GM19438 (cell line): ENCODE measurements around the gene PRSS38.
A peak's percentile ranks its signal among the peaks of the same experiment; 100 is the strongest.

ENCODE experiments used
- ATAC-seq: cut with Tn5 transposase; IDR thresholded peaks from one replicate; pipeline ENCODE4 v1.9.1; 2021; ENCODE audit warnings: low read depth; ENCODE audit not compliant: unreplicated experiment

PRSS38 gene

GRCh38 chr1:227778401-227778947 is 37.0 kb upstream of the PRSS38 start:
- ATAC-seq: no peak

- ATAC-seq: no peak
Observed at GRCh38 chr1:227779021-227779441, 36.4 kb upstream of the PRSS38 start.

DNA sequence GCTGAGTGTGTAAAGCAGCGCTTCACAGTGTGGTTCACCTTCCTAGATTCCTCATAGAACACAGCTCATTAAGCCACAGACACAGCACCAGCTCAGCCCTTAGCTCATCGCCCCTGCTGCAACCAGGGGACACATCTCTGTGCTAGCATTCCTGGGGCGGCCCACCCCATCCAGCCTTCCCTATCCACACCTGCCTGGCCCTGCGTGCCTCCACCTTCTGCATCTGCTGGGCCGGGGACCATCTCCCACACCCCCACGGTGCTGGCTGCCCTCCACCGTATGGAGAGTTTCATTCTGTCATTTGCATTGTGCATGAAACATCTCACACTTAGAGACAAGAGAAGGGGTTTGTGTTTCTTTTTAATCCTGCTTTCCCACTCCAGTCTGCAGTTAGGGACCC is 35.8 kb upstream of the PRSS38 start:
- no peak for ATAC-seq

DNA sequence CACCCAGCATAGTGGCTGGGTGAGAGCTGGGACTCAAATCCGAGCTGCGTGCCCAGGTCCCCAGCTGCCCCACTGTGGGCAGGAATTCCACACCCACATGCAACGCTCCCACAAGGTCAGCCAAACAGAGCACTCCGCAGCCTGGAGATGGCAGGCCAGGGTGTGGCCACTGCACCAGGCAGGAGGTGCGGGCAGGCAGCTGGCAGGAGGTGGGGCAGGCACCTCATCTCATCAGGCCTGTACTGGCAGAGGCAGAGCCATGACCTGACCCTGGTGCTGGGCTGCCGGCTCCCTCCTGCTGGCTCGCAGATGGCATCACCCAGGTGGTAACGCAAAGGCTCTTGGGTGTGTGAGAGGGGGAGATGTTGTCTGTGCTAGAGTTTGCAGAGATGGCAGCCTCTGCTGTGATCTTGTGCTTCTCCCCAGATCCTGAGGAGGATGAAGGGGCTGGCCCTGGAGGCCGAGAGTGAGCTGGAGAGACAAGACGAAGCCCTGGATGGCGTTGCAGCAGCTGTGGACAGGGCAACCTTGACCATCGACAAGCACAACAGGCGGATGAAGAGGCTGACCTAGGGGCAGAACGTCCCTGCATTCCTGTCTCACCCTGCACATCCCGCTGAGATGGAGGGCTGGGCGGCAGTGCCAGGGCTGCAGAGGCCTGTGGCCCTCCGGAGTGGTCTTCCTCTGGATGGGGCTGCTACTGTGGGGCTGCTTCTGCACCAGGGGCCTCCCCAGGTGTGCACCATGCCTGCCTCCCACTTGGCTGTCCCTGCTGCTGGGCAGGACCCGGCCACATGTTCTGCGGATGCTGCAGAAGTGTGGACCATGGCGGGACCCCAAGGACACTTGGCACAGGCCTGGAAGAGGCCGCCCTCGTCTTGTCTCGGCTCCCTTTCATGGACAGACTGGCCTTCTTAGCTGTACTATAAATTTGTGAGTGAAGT is 35.1 kb upstream of the PRSS38 start:
- no peak for ATAC-seq

GRCh38 chr1:227781314-227781930 is 34.1 kb upstream of the PRSS38 start:
- ATAC-seq: no peak

GRCh38 chr1:227782226-227782625 is 33.2 kb upstream of the PRSS38 start:
- ATAC-seq: no peak

GRCh38 chr1:227785094-227785804 is 30.2 kb upstream of the PRSS38 start:
- no peak for ATAC-seq

DNA sequence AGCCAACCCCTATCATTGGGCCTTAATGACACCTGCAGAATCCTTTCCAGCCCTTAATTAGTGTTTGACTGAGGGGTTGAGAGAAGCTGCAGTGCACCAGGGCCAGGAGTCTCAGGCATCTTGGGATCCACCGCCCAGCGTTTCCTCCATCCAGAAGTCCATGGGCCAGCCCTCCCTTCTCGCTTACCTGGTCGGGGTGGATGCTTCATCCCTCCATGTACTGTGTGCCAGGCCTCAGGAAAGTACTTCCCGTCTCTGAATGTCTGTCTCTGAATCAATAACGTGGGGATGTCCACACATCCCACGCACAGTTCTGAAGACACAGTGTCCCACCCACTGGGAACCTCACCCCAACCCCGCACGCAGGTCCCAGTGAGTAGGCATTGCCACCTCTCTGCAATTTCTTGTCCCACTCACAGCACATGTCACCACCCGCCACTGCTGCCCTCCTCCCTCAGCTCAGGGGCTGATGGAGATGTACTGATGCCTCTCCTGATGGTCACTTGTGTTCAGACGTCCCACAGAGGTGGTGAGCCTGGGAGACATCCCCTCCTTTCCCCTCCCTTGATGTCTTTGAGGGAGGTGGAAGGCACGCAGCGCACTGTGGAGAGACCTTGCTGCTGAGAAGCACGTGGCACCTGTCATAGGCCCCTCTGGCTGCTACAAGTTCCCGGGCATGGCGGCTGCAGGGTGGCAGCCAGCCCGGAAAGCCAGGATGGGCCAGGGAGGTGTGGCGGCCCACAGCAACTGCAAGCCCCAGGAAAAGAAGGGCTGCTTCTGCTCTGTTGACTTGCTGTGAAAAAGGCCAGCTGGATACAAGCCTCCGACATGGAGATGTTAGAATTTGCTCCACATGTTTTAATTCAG is 29.4 kb upstream of the PRSS38 start:
- ATAC-seq: no peak

DNA sequence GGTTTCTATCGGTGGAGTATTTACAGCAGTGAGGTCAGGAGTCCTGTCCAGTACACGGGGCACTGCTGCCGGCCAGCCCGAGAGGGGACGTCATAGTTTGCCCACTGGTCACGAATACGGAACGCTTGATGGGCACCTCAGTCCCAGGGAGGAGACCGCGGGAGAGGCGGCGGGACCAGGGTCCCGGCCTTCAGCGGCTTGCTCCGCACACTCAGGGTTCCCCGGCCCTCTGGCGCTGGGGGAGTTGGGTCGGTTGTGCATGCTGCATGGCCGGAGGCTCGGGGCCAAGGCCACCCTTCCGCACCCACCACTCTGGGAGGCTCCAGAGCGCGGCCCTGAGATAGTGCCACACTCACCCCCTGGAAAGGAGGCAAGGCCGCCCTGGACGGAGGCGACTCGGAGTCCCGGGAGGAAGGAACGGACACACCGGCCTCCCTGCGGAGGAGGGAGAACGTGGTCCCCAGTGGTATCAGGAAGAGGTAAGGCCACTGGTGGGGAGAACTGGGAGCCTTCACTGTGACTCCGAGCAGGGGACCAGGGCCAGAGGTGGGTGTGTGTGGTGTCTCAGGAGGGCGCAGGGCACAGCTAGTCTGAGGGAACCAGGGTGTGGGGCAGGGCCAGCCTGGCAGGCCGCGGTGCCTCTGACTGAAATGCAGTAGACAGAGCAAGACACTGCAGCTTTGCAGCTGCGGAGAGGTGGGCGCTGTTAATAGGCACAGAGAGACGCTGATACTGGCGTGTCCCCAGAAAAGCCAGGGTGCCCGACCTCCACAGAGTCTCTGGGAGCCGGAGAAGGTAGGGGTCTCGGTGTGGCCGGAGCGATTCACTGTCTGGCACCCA is 28.6 kb upstream of the PRSS38 start:
- no peak for ATAC-seq

DNA sequence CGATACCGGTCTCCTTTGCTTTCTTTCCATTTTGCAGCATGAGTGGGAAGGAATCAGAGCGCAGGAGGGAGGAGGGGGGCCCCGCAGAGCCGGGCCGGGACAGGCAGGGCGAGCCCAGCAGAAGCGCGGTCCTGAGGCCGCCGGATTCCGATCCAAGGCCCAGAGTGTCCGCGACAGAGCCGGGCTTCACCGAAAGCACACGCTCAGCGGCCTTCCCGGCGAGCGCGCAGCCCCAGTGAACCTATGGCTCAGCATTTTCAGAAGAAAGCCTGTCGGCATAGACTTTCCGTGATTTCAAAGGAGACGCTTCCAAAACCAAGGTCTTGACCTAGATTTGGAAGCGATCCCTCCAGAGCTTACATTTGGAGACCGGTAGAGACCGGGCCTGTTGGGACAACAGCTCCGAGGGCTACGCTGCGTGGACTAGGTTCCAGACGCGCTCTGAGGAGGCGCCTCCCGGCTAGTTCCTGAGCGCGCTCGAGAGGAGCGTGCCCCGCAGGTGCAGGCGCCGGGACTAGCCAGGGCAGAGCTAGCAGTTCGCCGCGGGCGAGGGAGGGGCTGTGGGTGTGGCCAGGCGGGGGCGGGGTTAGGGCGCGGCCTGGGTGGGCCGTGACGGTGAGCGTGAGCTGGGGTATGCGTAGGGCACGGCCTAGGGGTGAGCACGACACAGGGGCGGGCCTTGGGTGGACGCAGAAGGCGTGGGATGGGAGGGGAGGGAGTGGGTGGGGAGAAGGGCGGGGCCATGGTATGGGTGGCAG is 27.8 kb upstream of the PRSS38 start:
- peak; percentile 87 for ATAC-seq

GRCh38 chr1:227788271-227789083 is 27.0 kb upstream of the PRSS38 start:
- ATAC-seq: peak; percentile 48

DNA sequence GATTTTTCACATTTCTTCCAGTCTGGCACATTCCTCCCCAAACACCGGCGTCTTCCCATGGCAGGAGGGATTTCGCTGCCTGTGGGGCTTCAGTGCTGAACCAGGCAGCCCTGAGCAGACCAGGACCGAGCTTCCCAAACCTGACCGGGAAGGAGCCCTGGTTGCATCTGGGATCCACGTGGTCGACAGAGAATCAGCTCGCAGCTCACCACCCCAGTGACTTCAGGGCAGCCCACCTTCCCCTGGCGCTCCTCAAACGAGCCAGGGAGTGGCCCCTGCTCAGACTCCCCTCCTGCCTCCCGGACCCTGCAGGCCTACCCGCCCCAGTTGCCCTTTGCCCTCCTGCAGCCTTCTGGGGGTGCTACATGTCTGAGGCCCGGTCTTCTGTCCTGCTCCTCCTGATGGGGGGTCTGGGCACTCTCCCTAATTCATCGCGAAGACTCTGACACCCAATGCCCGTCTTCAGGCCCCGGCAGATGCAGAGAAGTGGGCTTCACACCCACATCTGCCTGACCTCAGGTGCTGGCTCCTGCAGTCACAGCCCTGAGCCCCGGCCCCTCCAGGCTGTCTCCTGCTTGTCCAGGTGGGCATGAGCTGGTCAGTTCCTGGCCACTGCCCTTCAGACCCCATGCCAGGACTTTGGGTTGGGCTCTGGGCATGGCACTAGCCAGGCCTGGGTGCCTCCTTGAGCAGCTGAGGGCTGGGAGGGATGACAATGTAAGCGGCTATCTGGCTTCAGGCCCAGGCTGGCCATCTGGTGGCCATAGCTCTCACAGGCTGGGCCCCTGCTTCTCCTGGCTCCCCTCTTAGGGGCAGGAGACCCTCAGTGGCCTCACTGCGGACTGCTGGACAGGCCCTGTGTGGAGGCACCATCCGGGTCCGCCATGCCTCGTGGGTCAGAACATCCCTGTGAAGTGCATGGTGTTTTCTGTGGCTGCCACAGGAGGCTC is 26.1 kb upstream of the PRSS38 start:
- ATAC-seq: no peak

DNA sequence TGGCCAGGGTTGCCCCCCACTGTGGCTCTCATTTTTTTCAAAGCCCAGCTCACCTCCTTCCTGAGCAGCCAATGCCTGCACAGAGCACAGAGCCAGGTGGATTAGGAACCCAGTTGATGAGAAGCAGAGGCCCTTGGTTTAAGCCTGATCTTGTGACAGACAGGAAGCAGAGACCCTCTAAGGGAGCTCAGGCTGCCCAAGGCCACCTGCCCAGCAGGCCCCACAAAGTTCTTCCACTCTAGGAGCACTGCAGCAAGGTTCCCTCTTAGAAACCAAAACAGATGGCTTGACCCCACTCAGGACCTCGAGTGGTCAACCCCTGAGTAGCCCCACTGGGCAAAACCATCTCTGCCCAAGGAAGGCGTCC is 25.5 kb upstream of the PRSS38 start:
- ATAC-seq: no peak

GRCh38 chr1:227790868-227791267 is 24.6 kb upstream of the PRSS38 start:
- no peak for ATAC-seq

GRCh38 chr1:227791425-227792143 is 23.9 kb upstream of the PRSS38 start:
- ATAC-seq: no peak
